Measurements from ENCODE around the gene SET. TPM values are rescaled to one million over a fixed set of nuclear protein-coding genes. Genes with fewer than 3 reads are reported as not detected.

SET gene
- total and polyA plus RNA-seq, 2 donors (not counting 1 experiment from before 2014, with no cell fraction given): 54.9 to 309 TPM

DNA sequence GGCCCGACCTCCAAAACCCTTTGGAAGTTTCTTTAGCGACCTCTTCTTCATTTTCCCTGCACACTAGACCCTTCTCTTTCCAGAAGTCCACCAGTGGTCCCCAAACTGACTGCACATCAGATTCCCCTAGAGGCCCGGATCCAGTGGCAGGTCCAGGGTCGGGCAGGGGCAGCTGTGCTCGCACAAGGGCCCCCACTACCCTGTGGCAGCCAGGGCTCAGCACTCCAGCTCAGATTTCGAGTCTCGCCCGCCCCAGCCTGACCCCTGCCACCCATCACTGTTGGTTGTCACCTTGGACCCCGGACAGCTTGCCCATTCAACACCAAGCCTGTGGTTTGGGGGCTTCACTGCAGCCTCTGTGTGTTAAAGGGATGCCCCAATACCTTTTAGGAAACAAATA is 42.7 kb downstream of the SET start:
- no peaks in the 10 kb centered on the region for H3K4me1 Mint-ChIP-seq
- 81% methylated on average over 9 of the region's 9 CpGs for WGBS (ENCODE audit: insufficient coverage)
- Histone ChIP-seq H3K79me2 (ENCODE audit: control insufficient read depth, insufficient read depth, low read length) (no peaks in the 10 kb centered on the region), H3K9me3 (ENCODE audit: control extremely low read depth in 1 of 3, control insufficient read depth in 2 of 3, insufficient read depth in 1 of 3, low read length in 2 of 3) (no peaks in the 10 kb centered on the region), H3K27ac (ENCODE audit: low read length in 2 of 2) (no peak overlapping the region), H3K4me2 (replicated peaks; ENCODE audit: low read depth, low read length, poor library complexity, severe bottlenecking) (no peak overlapping the region), H3K4me1 (ENCODE audit: control insufficient read depth in 2 of 2, insufficient read depth in 2 of 2, low read length in 2 of 2) (no peaks in the 10 kb centered on the region), H3K4me3 (ENCODE audit: control extremely low read depth in 1 of 5, extremely low read depth in 1 of 5, insufficient read depth in 1 of 5, low read depth in 2 of 5, low read length in 4 of 5) (no peak overlapping the region), H4K20me1 (ENCODE audit: control insufficient read depth, insufficient read depth, low read length, poor library complexity, severe bottlenecking) (no peaks in the 10 kb centered on the region), H3K36me3 (replicated peaks in 1 of 2; ENCODE audit: control extremely low read depth in 1 of 2, control insufficient read depth in 1 of 2, extremely low read depth in 1 of 2, insufficient read depth in 2 of 2, low read length in 1 of 2) (peaks cover 0 to 23% of the 10 kb centered on the region in 2 experiments), H3K9ac (ENCODE audit: low read length) (no peak overlapping the region), H3K27me3 (replicated peaks in 1 of 4; ENCODE audit: control extremely low read depth in 1 of 4, control insufficient read depth in 3 of 4, insufficient read depth in 4 of 4, low read length in 3 of 4) (no peaks in the 10 kb centered on the region), H2AFZ (ENCODE audit: insufficient read depth, low read depth, low read length, poor library complexity, severe bottlenecking) (no peak overlapping the region)
- no peaks in the 10 kb centered on the region for H3K27me3 Mint-ChIP-seq
- no peak for DNase-seq
- ATAC-seq (ENCODE audit: low read depth): no peak
- no peak for TF ChIP-seq EZH2 (IDR thresholded peaks at IDR 0.05; ENCODE audit: borderline replicate concordance, insufficient read depth, low read depth, low read length, poor library complexity, severe bottlenecking)
- TF ChIP-seq, protein P1, sequence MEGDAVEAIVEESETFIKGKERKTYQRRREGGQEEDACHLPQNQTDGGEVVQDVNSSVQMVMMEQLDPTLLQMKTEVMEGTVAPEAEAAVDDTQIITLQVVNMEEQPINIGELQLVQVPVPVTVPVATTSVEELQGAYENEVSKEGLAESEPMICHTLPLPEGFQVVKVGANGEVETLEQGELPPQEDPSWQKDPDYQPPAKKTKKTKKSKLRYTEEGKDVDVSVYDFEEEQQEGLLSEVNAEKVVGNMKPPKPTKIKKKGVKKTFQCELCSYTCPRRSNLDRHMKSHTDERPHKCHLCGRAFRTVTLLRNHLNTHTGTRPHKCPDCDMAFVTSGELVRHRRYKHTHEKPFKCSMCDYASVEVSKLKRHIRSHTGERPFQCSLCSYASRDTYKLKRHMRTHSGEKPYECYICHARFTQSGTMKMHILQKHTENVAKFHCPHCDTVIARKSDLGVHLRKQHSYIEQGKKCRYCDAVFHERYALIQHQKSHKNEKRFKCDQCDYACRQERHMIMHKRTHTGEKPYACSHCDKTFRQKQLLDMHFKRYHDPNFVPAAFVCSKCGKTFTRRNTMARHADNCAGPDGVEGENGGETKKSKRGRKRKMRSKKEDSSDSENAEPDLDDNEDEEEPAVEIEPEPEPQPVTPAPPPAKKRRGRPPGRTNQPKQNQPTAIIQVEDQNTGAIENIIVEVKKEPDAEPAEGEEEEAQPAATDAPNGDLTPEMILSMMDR (IDR thresholded peaks at IDR 0.05): no peak
- no peak overlapping the region for H3K4me3 Mint-ChIP-seq
- POLR2A ChIA-PET: no interaction called here
- H3K27ac Mint-ChIP-seq: no peak overlapping the region
- H3K9me3 Mint-ChIP-seq (ENCODE audit: insufficient read depth): no peaks in the 10 kb centered on the region
- CTCF ChIA-PET: no interaction called here
- intact Hi-C loops (cut with micrococcal nuclease): no loop called here

DNA sequence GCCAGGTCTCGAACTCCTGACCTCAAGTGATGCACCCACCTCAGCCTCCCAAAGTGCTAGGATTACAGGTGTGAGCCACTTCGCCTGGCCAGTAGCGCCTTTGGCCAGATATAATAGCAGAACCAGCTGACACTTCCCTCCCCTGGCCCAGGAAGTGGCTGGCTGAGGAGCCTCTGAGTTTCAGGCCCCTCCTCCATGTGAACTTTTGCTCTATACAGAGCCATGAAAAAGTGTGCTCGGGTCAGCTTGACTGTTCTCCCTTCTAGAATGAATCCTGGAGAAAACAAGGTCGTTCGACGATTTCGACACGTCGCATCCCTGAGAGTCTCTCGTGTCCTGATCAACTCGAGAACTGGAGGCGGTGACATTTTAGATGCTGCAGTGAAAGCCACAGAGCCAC is 43.6 kb downstream of the SET start:
- TF ChIP-seq EZH2 (IDR thresholded peaks at IDR 0.05; ENCODE audit: borderline replicate concordance, insufficient read depth, low read depth, low read length, poor library complexity, severe bottlenecking): no peak
- TF ChIP-seq, protein P1 (IDR thresholded peaks at IDR 0.05): no peak
- Mint-ChIP-seq H3K9me3 (ENCODE audit: insufficient read depth) (no peaks in the 10 kb centered on the region), H3K4me1 (no peaks in the 10 kb centered on the region), H3K27ac (no peak overlapping the region), H3K27me3 (no peaks in the 10 kb centered on the region), H3K4me3 (no peak overlapping the region)
- ChIA-PET POLR2A (no interaction called here), CTCF (interaction anchor here (0.6 to 1.2 kb wide), 5 partner anchors 50 to 196 kb away, joined by 3 to 5 read pairs (median 3); no protein-coding TSS in a partner anchor)
- no peaks in the 10 kb centered on the region for H3K4me1 ChIP-seq (ENCODE audit: control insufficient read depth in 2 of 2, insufficient read depth in 2 of 2, low read length in 2 of 2)
- no peak for ATAC-seq (ENCODE audit: low read depth)
- no peaks in the 10 kb centered on the region for H3K79me2 ChIP-seq (ENCODE audit: control insufficient read depth, insufficient read depth, low read length)
- DNase-seq: no peak
- H3K9me3 ChIP-seq (ENCODE audit: control extremely low read depth in 1 of 3, control insufficient read depth in 2 of 3, insufficient read depth in 1 of 3, low read length in 2 of 3): no peaks in the 10 kb centered on the region
- H3K36me3 ChIP-seq (replicated peaks in 1 of 2; ENCODE audit: control extremely low read depth in 1 of 2, control insufficient read depth in 1 of 2, extremely low read depth in 1 of 2, insufficient read depth in 2 of 2, low read length in 1 of 2): peaks cover 4 to 28% of the 10 kb centered on the region in 2 experiments
- intact Hi-C loops (cut with micrococcal nuclease): no loop called here
- WGBS (ENCODE audit: insufficient coverage): 94% methylated on average over 13 of the region's 13 CpGs
- H3K27ac ChIP-seq (ENCODE audit: low read length in 2 of 2): no peak overlapping the region
- no peak overlapping the region for H3K9ac ChIP-seq (ENCODE audit: low read length)
- no peaks in the 10 kb centered on the region for H3K27me3 ChIP-seq (replicated peaks in 1 of 4; ENCODE audit: control extremely low read depth in 1 of 4, control insufficient read depth in 3 of 4, insufficient read depth in 4 of 4, low read length in 3 of 4)
- H3K4me2 ChIP-seq (replicated peaks; ENCODE audit: low read depth, low read length, poor library complexity, severe bottlenecking): no peak overlapping the region
- H4K20me1 ChIP-seq (ENCODE audit: control insufficient read depth, insufficient read depth, low read length, poor library complexity, severe bottlenecking): no peaks in the 10 kb centered on the region
- no peak overlapping the region for H2AFZ ChIP-seq (ENCODE audit: insufficient read depth, low read depth, low read length, poor library complexity, severe bottlenecking)
- H3K4me3 ChIP-seq (ENCODE audit: control extremely low read depth in 1 of 5, extremely low read depth in 1 of 5, insufficient read depth in 1 of 5, low read depth in 2 of 5, low read length in 4 of 5): no peak overlapping the region

Measured in B cell (primary cell).